ENCODE results near the gene AWAT1. TPM values are rescaled to one million over a fixed set of nuclear protein-coding genes. Genes with fewer than 3 reads are reported as not detected.
"Not testable (repeated sequence)": the region's sequence is repeated elsewhere in the genome, so short reads cannot be mapped to it uniquely, and the experiment has no call there.

The AWAT1 gene
- total RNA-seq, 4 donors from 2014 or later = 0.46 to 6.2 (median 1.7) TPM

- no peak within 1 kb of the TSS for H3K4me3 ChIP-seq (ENCODE audit: low read depth, poor library complexity, severe bottlenecking)
- no peak for DNase-seq (ENCODE audit: low spot score in 2 of 2)
- TF ChIP-seq, protein P1, sequence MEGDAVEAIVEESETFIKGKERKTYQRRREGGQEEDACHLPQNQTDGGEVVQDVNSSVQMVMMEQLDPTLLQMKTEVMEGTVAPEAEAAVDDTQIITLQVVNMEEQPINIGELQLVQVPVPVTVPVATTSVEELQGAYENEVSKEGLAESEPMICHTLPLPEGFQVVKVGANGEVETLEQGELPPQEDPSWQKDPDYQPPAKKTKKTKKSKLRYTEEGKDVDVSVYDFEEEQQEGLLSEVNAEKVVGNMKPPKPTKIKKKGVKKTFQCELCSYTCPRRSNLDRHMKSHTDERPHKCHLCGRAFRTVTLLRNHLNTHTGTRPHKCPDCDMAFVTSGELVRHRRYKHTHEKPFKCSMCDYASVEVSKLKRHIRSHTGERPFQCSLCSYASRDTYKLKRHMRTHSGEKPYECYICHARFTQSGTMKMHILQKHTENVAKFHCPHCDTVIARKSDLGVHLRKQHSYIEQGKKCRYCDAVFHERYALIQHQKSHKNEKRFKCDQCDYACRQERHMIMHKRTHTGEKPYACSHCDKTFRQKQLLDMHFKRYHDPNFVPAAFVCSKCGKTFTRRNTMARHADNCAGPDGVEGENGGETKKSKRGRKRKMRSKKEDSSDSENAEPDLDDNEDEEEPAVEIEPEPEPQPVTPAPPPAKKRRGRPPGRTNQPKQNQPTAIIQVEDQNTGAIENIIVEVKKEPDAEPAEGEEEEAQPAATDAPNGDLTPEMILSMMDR (IDR thresholded peaks at IDR 0.05) = no peak
- no peak for TF ChIP-seq POLR2A (IDR thresholded peaks at IDR 0.05)
- intact Hi-C loops (cut with DNase I; ENCODE audit: low total_unique reads) = no loop called here
Measured at GRCh38 chrX:70268034-70268433, 33.6 kb downstream of the AWAT1 start, which contains the start of gene ARR3. Gene ARR3 (plus strand): TSS chrX:70268334. CDS start chrX:70269386, 1,052 bp downstream.

GRCh38 chrX:70274029-70274428, 39.6 kb downstream of the AWAT1 start:
- H3K4me3 ChIP-seq (ENCODE audit: low read depth, poor library complexity, severe bottlenecking); intact Hi-C loops (cut with DNase I; ENCODE audit: low total_unique reads); DNase-seq (ENCODE audit: low spot score in 2 of 2): not testable (repeated sequence)
- WGBS, 2 donors = 82 to 87% methylated on average over 4 to 7 of the region's 7 CpGs

DNA sequence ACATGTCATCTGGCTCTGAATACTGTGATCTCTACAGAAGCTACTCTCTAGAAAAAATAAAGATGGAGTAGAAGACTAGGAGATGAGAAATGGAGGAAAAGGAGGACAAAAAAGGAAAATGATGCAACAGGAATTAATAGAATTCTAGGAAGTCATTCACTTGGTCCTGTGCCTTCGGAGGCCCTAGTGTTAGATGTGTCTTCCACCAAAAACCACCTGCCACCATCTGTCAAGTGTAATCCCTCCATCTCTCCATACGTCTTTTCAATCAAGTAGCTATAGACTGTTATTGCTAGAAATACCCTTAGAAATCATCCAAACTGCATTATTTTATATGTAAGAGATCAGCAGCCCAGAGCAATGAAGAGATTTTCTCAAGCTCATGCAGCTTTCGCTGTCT, 44.6 kb downstream of the AWAT1 start:
- H3K4me3 ChIP-seq (ENCODE audit: low read depth, poor library complexity, severe bottlenecking) = no peak overlapping the region
- TF ChIP-seq, protein P1 (IDR thresholded peaks at IDR 0.05) = no peak
- no peak for TF ChIP-seq POLR2A (IDR thresholded peaks at IDR 0.05)
- no peak for DNase-seq (ENCODE audit: low spot score in 2 of 2)
- 81 to 87% methylated on average over 3 of the region's 3 CpGs for WGBS, 2 donors
- intact Hi-C loops (cut with DNase I; ENCODE audit: low total_unique reads) = no loop called here

- H3K4me3 ChIP-seq (ENCODE audit: low read depth, poor library complexity, severe bottlenecking) = no peak overlapping the region
- intact Hi-C loops (cut with DNase I; ENCODE audit: low total_unique reads) = no loop called here
- no peak for TF ChIP-seq POLR2A (IDR thresholded peaks at IDR 0.05)
- TF ChIP-seq, protein P1 (IDR thresholded peaks at IDR 0.05) = no peak
- DNase-seq (ENCODE audit: low spot score in 2 of 2) = no peak
- 68 to 83% methylated on average over 3 of the region's 3 CpGs for WGBS, 2 donors
Measured at GRCh38 chrX:70280573-70280972, 46.1 kb downstream of the AWAT1 start.

GRCh38 chrX:70281951-70282350, 47.5 kb downstream of the AWAT1 start, which contains the start of gene RAB41:
Gene RAB41 (plus strand): TSS chrX:70282172. CDS start chrX:70282218, 46 bp downstream.
- no peak for DNase-seq (ENCODE audit: low spot score in 2 of 2)
- no peak within 1 kb of the TSS for H3K4me3 ChIP-seq (ENCODE audit: low read depth, poor library complexity, severe bottlenecking)
- intact Hi-C loops (cut with DNase I; ENCODE audit: low total_unique reads) = no loop called here
- WGBS, 2 donors = 93 to 96% methylated on average over 21 of the region's 21 CpGs
- TF ChIP-seq POLR2A (IDR thresholded peaks at IDR 0.05) = no peak
- TF ChIP-seq, protein P1 (IDR thresholded peaks at IDR 0.05) = no peak

DNA sequence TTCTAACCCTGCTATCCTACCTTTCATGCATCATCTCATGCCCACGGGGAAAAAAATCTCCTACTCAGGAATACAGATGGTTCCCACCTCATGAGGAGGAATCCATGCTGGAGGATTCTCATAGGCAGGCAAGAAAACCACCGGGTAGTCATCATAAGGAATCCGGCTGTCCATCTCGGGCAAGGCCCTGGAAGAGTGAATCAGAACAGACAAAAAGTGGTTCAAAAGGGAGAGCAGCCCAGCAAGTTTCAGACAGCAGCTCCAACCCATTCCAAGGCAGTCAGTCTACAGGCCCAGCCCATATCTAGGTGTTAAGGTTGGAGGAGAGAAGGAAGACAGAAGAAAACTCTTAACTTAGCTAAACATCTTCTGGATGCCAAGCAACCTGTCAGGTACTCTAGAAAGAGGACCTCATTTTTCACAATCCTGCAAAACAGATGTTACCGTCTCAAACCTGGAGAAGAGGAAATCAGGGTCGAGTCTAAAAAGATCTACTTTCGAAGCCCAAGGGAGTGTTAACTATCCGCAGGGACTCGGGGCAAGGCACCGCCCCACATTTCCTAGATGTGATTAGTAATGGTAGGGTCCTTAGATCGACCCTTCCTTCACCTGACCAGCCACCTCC, 54.8 kb downstream of the AWAT1 start:
- whole genome bisulfite sequencing, 2 donors = 29 to 64% methylated on average over 11 of the region's 11 CpGs
- peak overlapping the region; percentile 30 for H3K4me3 ChIP-seq (ENCODE audit: low read depth, poor library complexity, severe bottlenecking)
- DNase-seq (ENCODE audit: low spot score in 2 of 2) = no peak
- intact Hi-C loops (cut with DNase I; ENCODE audit: low total_unique reads) = no loop called here
- no peak for TF ChIP-seq POLR2A (IDR thresholded peaks at IDR 0.05)
- TF ChIP-seq, protein P1 (IDR thresholded peaks at IDR 0.05) = no peak

Other genes with a start within 250 kb of the AWAT1 start
- 10 to 100 TPM in 2 of 4 donors, 1 to 10 TPM in 1, under 1 TPM in 1; 0.88 to 10.8 (median 6.3) TPM for gene AWAT2, start 184.7 kb upstream of the AWAT1 start, total RNA-seq
- gene OTUD6A, start 172.2 kb upstream of the AWAT1 start, total RNA-seq = not detected
- 10 to 100 TPM; 74.1 to 97.1 (median 87.1) TPM for gene IGBP1, start 101.2 kb upstream of the AWAT1 start, total RNA-seq
- gene DGAT2L6, start 57.2 kb upstream of the AWAT1 start, total RNA-seq = 10 to 100 TPM in 2 of 4 donors, 1 to 10 TPM in 1, under 1 TPM in 1; 0.42 to 24.9 (median 12.3) TPM
- 1 to 10 TPM in 3 of 4 donors, under 1 TPM in 1; 0.30 to 7.4 (median 3.9) TPM for gene P2RY4, start 25.5 kb downstream of the AWAT1 start, total RNA-seq
- under 1 TPM in 1 of 4 donors, not detected in 3; 0.25 TPM for gene ARR3, start 33.7 kb downstream of the AWAT1 start, total RNA-seq
- not detected for gene RAB41, start 47.5 kb downstream of the AWAT1 start, total RNA-seq
- gene PDZD11, start 55.3 kb downstream of the AWAT1 start, total RNA-seq = 10 to 100 TPM; 19.9 to 35.3 (median 33.2) TPM
- gene KIF4A, start 55.4 kb downstream of the AWAT1 start, total RNA-seq = 1 to 10 TPM in 2 of 4 donors, under 1 TPM in 2; 0.39 to 1.8 (median 0.99) TPM
- 10 to 100 TPM; 12.8 to 32.9 (median 22.8) TPM for gene GDPD2, start 188.7 kb downstream of the AWAT1 start, total RNA-seq
- gene DLG3, start 210.2 kb downstream of the AWAT1 start, total RNA-seq = 10 to 100 TPM; 26.1 to 40.2 (median 35.9) TPM

Measured in lower leg skin (tissue), 4 donors.